SK-N-MC (cell line): ENCODE measurements around the gene METTL17.

Source experiments
- EZH2 ChIP-seq: fragments of 200-600 bp; sonication (generic); IDR thresholded peaks from one replicate; pipeline ENCODE4 v1.6.1; 2017; ENCODE audit warnings: antibody characterized with exemption
- FOXP2 ChIP-seq: optimal IDR thresholded peaks from 2 replicates; pipeline ENCODE3; 2011; ENCODE audit warnings: mild to moderate bottlenecking, moderate library complexity; ENCODE audit not compliant: insufficient read depth; ENCODE audit errors: extremely low read length, control extremely low read depth
- POLR2AphosphoS5 ChIP-seq: IDR thresholded peaks from 2 replicates; pipeline ENCODE4 v1.6.1; 2012; ENCODE audit warnings: mild to moderate bottlenecking, low read depth, low read length, borderline replicate concordance

DNA sequence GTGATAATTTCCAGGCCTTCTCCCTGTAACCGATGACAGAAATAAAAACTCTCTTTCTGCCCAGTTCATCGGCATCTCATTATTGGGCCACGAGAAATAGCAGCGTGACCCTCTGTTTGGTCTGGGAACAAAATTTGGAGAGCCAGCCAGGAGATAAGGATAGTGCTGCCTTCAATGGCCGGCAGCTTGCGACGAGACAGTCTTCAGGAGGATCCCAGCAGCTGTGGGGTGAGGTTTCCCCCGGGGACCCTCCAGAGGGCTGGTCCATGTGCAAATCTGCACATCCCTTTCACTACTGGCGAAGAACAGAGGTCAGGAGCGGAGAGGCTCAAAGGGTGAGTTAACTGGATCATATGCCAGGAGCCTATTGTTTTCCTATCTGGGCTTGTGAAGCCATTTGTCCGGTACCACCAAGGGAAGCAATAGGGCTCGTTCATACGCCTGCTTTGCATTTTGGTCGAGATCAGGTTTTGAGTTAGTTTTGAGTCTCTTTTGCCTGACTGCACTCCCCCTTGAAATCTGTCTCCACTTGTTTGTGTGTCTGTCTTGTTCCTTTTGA is 14.1 kb downstream of the METTL17 start:
- TF ChIP-seq EZH2 = no peak
- TF ChIP-seq POLR2AphosphoS5 = no peak
- no peak for TF ChIP-seq FOXP2
